IPS DF 4.7 (cell line): Measurements from ENCODE around the gene TMUB1.

Source experiments
- DNase-seq: peaks from one replicate; pipeline ENCODE4 v3.0.0-alpha.2; 2013; ENCODE audit warnings: low spot score; ENCODE audit errors: extremely low read depth

The TMUB1 gene

DNA sequence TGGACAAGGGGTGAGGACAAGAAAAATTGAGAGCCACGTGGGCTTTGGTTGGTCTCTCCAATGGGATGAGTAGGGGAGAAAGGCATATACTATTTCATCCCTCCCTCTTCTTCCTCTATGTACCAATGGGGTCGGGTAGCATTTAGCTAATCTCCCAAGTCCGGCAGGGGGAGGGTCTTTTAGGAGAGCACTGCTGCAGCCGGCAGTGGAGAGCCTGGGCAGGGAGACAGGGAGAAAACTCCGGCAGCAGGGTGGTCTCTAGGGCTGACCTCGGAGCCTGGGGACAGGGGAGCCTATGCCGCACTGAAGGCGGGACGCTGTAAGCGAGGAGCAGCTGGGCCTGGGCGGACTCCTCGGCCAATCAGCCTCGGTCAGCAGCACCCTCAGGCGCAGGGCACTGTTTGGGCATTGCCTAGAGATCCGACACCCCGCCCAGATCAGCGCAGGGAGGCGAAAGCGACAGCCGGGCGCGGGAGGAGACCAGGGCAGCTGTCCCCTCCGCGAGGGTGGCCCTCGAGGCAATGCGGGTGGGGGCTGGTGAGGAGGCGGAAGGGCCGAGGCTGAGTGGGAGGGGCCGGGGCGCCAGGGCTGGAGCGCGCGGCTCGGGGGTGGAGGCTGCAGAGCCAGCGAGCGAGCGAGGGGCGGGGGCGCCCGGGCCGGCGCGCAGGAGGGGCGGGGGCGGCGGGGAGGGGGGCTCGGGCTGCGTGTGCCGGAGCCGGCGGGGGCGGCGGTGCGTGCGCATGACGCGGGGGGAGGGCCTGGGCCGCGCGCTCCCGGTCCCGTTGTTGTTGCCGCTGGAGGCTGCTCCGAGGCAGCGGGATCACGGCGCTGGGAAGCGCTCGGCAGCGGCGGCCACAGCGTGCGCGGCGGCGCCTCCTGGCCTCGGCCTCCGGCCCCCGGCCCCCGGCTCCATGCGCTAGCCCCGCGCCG is 2.7 kb upstream of the TMUB1 start, which contains the start of gene AGAP3:
Gene AGAP3, plus strand, starts transcription at position 785 of the 930 bp plus-strand sequence. CDS start 267 bp downstream, outside the sequence.
- DNase-seq = no peak

DNA sequence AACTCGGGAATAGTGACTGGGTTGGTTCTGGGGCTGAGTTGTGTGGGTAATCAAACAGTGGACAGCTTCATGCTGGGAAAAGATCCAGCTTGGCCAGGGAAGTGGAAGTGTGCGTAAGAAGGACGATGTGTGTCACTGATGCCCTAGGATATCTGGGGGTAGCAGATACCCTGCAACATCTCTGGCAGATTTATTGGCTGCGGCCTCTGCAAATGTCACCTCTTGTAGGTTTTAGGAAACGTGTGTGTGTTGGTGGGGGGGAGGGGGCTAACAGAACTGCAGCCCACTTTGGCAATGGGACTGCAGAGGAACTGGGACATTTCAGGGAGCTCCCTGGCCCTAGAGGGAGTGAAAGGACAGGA is 2.0 kb upstream of the TMUB1 start:
- no peak for DNase-seq

DNA sequence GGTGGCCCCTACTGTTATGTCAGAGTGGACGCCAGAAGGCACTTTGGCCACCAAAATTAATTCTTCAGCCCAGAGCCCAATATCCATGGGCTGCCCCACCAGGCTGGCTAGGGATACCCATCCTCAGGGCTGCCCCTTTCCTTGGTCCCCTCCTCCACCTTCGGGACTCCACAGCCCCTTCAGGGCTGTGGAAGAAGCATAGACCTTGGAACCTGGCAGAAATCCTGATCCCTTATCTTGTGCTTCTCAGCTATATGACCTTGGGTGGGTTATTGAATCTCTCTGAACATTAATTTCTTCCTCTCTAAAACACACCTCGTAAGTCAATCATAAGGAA is 499 bp upstream of the TMUB1 start:
- no peak for DNase-seq

DNA sequence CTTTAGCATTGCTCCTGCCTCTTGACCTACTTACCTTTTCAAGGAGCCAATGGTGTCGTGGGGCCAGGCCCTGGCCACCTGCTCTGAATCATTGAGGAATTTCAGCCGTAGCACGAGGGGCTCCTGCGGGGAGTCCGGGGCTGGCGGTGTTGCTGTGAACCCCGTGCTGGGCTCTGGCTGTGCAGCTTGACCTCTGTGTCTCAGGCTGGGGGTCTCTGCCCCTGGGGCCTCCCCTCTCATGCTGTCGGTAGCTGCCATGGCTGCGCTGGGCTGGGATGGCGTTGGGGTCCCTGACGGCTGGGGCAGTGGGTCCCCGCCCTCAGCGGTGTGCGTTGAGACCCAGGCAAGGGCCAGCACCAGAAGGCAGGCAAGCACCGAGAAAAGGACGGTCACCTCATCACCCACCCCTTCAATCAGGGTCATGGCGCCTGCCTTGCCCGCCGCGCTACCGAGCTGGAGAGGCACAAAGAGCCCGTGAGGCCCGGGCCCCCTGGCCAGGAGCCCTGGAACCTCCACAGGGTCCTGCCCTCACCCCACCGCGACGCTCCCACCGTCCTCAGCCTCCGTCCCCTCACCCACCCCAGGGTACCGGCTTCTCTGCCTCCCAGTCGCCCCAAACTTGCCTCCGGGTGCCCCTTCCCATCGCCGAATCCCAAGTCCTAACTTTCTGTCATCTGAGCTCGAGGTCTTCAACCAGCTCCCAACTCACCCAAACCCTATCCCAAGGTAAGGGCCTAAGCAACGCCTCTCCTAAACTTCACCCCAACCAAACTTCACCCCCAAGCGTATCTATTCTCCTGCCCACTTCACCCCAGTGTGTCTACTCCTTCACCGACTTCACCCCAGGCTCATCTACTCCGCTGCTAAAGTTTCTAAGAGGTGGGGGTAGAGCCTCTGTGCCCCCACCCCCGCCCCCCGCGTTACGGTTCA is 887 bp downstream of the TMUB1 start:
- no peak for DNase-seq

DNA sequence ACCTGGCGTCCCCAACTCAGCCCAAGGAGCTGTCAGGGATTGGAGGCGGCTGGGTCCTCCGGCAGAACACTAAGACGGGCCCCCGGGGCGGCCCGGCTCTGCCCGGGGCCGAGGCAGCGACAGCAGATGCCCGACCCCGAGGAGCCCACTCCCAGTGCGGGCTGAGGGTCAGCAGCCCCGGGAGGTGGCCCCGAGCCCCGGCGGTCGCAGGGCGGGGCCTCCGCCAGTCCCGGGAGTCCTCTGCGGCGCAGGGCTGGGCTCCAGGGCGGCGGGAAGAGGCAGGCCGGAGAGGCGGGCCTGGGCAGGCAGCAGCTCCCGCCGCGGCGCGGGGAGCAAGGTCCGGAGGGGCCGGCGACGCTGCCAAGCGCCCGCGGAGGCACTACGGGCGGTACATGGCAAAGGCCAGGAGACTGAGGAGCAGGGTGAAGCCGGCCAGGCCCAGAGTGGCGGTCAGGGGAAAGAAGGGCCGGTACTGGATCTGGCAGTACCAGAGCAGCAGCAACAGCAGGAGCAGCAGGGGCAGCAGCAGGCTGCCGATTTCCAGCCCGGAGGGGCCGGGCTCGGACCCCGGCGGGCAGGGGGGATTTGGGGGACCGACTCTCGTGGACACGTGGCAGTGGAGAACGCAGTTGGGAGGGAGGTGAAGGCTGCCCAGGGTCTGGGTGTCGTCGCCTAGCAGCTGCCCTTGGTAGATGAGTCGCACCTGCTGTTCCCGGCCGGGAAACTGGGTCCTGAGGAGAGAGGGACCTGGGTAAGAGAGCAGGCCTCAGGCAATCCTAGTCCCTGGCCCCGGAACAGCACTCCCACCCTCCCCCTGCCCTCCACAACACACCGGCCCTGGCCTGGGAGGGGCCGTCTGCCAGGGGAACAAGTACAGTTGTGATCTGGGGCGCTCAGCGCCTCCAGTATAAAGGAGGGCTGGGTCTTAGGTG is 1.9 kb downstream of the TMUB1 start:
- DNase-seq = no peak

DNA sequence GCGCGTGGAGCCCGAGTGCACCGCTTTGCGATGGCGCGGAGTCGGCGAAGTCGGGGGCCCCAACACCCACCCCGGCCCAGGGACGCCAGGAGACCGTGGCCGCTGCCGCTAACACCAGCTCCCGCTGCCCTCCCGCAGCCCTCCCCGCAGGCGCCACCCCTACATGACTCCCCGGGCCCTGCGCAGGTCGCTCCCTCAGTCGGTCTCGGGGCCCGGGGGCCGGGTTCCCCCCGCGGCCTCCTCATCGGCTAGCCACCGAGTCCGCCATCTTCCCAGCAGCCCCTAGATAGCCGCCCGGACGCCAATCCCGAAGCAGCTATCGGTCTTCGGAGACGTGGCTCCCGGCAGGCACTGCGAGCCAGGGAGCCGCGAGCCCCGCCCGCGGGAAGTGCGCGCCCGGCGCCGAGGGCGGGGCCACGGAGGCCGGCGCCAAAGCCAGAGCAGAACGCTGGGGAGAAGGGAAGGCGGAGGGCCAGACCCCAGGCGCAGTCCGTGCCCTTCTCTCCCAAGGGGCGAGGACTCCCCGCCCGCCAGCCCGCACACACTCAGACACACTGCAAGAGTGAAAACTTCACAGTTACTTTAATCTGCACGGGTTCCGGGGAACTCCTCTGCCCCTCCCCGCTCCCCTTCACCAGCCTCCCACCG is 2.6 kb downstream of the TMUB1 start, which contains the start of gene FASTK:
Gene FASTK, minus strand, starts transcription at position 288 of the 648 bp plus-strand sequence. Its CDS starts 43 bp downstream, at position 245.
- DNase-seq = no peak

DNA sequence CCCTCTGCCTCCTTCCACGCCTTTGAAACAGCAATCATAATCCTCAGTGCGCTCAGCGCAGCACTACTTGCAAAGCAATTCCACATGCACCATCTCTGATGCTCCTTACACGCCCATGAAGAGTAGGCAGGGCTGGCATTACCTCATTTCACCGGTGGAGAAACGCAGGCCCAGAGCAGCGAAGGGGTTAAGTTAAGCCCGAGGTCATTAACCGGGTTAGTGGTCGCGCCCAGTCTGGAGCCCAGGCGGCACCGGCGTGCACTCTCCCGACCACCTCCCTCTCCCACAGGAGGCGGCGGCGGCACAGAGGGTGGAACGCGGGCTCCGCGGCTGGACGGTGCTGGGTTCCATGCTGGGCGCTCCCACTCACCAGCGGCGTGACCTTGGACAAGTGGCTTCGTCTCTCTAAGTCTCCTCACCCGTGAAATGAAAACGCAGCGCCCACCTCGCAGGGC is 3.2 kb downstream of the TMUB1 start:
- no peak for DNase-seq

DNA sequence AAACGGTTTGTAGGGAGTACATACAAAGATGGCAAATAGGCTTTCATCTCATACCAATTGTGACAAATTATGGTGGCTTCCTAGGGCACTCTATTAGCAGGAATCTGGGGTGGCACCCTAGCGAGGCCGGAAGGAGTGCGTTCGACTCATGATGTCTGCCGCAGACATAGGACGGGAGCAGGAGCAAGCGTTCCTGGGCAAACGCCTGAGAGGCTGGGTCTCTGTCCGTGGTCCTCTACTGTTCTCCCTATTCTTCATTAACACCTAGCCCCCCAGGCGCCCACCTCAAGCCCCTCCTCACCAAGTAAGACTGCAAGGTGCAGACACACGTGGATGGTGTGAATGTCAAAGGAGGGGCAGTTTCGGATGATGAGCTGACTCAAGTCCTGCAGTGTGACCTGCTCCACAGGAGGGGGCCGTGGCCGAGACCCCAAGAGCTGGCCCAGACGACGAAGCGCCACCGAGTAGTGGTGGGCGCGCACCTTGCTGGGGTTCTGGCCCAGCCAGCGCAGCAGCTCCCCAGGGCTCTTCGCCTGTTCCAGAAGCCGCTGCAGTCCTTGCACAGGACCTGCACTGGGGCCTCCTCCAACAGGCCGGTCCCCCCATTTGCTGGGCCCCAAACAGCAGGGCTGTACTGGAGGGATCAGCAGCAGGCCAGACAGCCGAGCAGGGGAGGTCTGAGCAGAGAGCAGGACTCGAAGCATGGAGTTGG is 3.9 kb downstream of the TMUB1 start:
- no peak for DNase-seq

DNA sequence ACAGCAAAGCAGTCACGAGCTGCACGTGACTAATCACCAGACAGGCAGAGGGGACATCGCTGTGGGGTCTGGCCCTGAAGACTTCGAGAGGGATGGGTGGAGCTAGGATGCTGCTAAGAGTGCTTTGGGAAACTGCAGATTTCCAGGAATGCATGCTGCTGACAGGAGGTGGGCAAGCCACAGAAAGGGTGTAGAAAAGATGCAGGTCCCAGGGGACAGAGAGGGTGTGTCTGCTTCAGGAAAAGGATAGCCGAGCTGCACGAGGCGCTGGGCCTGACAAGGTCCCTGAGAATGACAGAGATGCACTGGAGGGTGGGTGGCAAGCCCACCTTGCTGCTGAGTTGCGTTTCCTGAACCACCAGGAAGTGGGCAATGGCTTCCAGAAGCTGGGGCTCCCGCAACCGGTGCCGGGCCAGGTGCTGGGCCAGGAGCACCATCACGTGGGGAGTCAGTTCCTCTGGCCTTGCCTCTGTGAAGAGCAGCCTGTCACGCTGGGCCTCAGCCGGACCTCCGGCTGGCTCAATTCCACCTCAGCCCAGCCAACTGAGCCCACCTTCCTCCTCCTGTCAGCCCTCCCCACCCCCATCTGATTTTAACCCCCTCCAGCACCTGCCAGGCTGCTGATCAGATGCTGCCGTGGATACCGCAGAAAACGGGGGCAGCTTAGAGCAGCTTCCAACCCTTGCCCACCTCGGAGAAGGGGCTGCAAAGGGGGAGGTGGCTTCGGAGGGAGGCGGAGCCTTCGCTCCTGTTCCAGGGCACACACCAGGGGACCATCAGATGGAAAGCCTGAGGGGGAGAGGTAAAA is 4.9 kb downstream of the TMUB1 start:
- DNase-seq = no peak

DNA sequence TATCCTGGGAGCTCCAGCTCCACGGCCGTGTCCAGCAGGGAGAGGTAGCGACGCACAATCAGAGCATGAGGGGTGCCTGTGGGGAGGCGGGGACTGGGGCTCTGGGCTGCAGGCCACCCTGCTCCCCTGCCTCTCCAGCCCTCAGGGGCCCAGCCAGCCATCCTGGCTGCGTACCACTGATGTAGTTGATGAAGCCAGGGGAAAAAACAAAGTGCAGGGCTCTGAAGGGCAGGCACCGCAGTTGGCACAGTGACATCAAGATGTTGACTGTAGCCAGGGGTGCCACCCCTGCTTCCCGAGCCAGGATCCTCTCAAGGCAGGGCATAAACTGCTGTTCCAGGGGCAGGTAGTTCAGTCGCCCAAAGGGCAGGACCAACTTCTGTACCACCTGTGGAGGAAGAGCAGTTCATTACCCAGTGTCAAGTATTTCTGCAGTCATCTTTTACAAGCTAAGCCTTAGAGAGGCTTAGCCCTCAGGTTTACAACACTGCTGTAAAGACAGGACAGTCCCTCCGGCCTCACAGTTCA is 5.5 kb downstream of the TMUB1 start:
- DNase-seq = no peak

DNA sequence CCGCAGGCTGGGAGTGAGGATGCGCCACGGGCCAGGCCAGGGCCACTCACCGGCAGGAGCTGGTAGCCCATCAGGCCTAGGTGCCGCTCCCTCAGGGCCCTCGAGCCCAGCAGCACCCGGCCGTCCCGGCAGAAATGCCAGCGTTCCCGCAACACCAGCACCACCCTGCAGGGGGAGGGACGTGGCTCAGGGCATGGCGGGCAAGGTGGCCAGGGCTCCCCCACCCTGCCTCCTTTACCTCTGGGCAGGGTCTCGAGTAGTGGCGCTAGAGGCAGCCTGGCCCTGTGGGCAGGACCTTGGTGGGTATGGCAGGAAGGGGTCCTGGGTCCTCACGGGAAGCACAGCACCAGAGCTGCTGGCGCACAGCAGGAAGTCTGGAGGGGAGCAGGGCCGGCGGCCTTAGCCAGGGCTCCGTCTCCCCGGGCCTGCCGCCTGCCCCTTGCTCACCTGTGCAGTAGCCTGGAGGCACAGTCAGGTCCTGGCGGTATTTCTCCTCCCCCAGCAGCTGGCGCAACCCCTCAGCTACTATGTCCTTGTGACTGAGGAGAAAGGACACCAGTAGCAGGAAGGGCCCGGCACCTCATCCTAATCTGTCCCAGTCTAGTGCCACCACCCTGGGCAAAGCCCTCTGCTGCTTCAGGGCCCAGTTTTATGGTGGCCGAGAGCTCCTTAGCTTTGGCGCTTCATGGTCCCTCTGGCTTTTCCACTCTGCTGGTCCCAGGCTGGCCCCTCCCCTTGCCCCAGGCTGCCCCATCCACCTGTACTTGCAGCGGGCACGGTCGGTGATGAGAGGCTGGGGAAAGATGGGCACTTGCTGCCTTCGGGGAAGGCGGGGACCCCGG is 6.2 kb downstream of the TMUB1 start:
- no peak for DNase-seq

DNA sequence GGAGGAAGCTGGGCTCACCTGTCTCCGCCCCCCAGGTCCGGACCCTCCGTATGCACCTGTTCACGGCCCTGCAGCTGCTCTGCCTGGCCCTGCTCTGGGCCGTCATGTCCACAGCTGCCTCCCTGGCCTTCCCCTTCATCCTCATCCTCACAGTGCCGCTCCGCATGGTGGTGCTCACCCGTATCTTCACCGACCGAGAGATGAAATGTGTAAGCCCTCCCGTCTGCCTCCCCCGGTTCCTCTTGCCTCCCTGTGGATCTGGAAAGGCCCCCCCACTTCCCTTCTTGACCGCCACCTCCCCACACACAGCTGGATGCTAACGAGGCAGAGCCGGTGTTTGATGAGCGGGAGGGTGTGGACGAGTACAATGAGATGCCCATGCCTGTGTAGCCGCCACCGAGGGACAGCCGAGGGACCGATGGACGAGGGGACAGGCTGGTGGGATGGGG is 7.3 kb downstream of the TMUB1 start:
- DNase-seq = no peak

DNA sequence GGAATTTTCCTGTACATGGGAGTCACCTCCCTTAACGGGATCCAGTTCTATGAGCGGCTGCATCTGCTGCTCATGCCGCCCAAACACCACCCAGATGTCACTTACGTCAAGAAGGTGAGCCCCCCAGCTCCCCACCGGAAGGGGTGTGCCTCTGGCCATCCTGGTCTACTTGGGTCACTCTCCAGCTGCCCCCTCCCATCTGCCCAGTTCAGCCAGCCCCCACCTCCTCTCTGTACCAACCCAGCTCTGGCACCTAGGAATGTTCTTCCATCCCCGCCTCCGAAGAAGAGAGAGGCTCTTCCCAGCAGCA is 7.7 kb downstream of the TMUB1 start:
- no peak for DNase-seq

DNA sequence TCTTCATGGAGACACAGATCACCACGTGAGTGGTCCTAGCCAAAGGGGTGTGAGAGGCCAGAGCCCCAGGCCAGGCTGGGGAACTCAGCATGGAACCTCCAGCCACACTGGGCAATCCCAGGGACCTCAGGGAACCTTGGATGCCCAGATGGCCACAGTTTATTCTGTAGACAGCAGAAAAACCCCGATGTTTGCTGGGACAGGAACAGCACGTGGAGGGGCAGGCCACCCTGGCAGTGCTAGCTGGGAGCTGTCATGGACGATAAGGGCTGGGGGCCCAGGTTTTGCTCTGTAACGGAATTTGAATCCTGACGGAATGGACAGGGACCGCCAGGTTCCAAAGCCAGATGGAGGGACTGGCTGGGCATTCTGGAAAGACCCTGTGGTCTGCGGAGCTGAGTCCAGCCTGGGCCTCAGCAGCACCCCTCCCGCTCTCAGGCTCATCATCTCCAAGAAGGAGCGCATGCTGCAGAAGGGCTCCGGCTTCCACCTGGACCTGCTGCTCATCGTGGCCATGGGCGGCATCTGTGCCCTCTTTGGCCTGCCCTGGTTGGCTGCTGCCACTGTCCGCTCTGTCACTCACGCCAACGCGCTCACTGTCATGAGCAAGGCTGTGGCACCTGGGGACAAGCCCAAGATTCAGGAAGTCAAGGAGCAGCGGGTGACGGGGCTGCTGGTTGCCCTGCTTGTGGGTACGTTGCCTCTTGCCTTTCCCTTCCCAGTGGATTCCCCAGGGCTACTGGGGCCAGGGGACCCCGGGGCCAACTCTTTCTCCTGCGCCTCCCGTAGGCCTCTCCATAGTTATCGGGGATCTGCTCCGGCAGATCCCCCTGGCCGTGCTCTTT is 8.3 kb downstream of the TMUB1 start:
- no peak for DNase-seq

DNA sequence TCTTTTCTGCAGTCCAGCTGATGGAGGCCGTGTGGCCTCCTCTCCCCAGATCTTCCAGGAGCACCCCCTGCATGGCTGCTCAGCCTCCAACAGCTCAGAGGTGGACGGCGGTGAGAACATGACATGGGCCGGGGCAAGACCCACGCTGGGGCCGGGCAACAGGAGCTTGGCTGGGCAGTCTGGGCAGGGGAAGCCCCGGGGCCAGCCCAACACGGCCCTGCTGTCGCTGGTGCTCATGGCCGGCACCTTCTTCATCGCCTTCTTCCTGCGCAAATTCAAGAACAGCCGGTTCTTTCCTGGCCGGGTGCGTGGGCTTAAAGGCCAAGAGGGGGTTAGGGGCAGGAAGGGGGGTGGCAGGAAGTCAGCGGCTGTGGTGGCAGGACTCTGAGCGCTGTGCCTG is 9.3 kb downstream of the TMUB1 start:
- no peak for DNase-seq

DNA sequence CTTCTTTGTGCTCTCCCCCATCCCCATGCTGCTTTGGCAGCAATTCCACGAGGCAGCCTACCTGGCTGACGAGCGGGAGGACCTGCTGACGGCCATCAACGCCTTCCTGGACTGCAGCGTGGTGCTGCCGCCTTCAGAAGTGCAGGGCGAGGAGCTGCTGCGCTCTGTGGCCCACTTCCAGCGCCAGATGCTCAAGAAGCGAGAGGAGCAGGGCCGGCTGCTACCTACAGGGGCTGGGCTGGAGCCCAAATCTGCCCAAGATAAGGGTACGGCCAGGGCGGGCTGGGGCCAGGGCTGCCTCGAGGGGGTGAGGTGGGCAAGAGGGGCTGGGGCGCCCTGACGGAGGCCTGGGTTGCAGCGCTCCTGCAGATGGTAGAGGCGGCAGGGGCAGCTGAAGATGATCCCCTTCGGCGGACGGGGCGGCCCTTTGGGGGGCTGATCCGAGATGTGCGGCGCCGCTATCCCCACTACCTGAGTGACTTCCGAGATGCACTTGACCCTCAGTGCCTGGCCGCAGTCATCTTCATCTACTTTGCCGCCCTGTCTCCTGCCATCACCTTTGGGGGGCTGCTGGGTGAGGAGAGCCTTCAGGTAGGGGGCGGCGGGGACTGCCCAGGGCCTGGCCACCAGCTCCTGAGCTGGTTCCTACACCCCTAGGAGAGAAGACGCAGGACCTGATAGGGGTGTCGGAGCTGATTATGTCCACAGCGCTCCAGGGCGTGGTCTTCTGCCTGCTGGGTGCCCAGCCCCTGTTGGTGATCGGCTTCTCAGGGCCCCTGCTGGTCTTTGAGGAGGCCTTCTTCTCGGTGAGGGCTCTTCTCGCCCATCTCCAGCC is 12.0 kb downstream of the TMUB1 start:
- no peak for DNase-seq
